OCI-LY7 (cell line): ENCODE data around the gene RPS6KA5. TPM values are rescaled to one million over a fixed set of nuclear protein-coding genes. Genes with fewer than 3 reads are reported as not detected.

Experiments
- BruUV-seq: library from RNA; stranded (reverse); fragments of 400-500 nt; replicated peaks from 2 replicates; lab custom pipeline; 2021; lab: Mats Ljungman, UMichigan
- CTCF ChIA-PET: fragments of 300-600 bp; sonication (Branson Sonifier 250); formaldehyde crosslinking; loops from one replicate; lab custom pipeline; 2022; ENCODE audit warnings: antibody characterized with exemption; ENCODE audit not compliant: unreplicated experiment; lab: Charles Lee
- POLR2A ChIA-PET: fragments of 300-600 bp; sonication (Branson Sonifier 250); formaldehyde crosslinking; loops from one replicate; lab custom pipeline; 2022; ENCODE audit warnings: antibody characterized with exemption; lab: Charles Lee
- DNase-seq: peaks from one replicate; pipeline ENCODE4 v3.0.0-alpha.2; 2015; ENCODE audit warnings: low spot score
- H2AFZ ChIP-seq: fragments of 200-600 bp; sonication (generic), shearing (Covaris generic); 2 replicates; pipeline ENCODE4 v1.6.1; 2014; ENCODE audit warnings: mild to moderate bottlenecking, antibody characterized with exemption, low read length, moderate library complexity
- H3K27ac ChIP-seq: fragments of 200-600 bp; sonication (generic); 2 replicates; pipeline ENCODE4 v1.5.1; 2014; ENCODE audit warnings: mixed run types, low read depth, mild to moderate bottlenecking, moderate library complexity, low read length, inconsistent platforms; ENCODE audit not compliant: poor library complexity, severe bottlenecking
- H3K36me3 ChIP-seq: fragments of 200-600 bp; sonication (generic); 2 replicates; pipeline ENCODE4 v1.6.1; 2014; ENCODE audit warnings: mild to moderate bottlenecking, antibody characterized with exemption, low read length, moderate library complexity, mixed read lengths; ENCODE audit not compliant: insufficient read depth
- H3K4me1 ChIP-seq: fragments of 200-600 bp; sonication (generic); 2 replicates; pipeline ENCODE4 v1.5.1; 2014; ENCODE audit warnings: mild to moderate bottlenecking, low read length; ENCODE audit not compliant: insufficient read depth, poor library complexity, severe bottlenecking
- H3K4me2 ChIP-seq: fragments of 200-600 bp; sonication (generic); 2 replicates; pipeline ENCODE4 v1.6.1; 2014; ENCODE audit warnings: mild to moderate bottlenecking, low read length
- H3K4me3 ChIP-seq: fragments of 200-600 bp; sonication (generic); 2 replicates; pipeline ENCODE4 v1.5.1; 2014; ENCODE audit warnings: mild to moderate bottlenecking, low read depth, low read length; ENCODE audit not compliant: poor library complexity, severe bottlenecking
- H3K79me2 ChIP-seq: fragments of 200-600 bp; sonication (generic); 2 replicates; pipeline ENCODE4 v1.6.1; 2016; ENCODE audit warnings: low read depth, mild to moderate bottlenecking, low read length, moderate library complexity, mixed read lengths; ENCODE audit not compliant: insufficient read depth
- H3K9me2 ChIP-seq: fragments of 200-600 bp; sonication (generic); 2 replicates; pipeline ENCODE4 v1.6.1; 2016; ENCODE audit warnings: mild to moderate bottlenecking, low read length, mixed read lengths; ENCODE audit not compliant: insufficient read depth
- H3K9me3 ChIP-seq: fragments of 200-600 bp; sonication (generic); 2 replicates; pipeline ENCODE4 v1.6.1; 2014; ENCODE audit warnings: mild to moderate bottlenecking, mixed run types, low read length, mixed read lengths
- H4K20me1 ChIP-seq: fragments of 200-600 bp; sonication (generic); 2 replicates; pipeline ENCODE4 v1.6.1; 2014; ENCODE audit warnings: mild to moderate bottlenecking, antibody characterized with exemption, low read length, moderate library complexity, mixed read lengths; ENCODE audit not compliant: insufficient read depth
- EZH2phosphoT487 ChIP-seq: fragments of 200-600 bp; sonication (generic); IDR thresholded peaks from 2 replicates; pipeline ENCODE4 v1.6.1; 2018; ENCODE audit warnings: low read depth, borderline replicate concordance, mild to moderate bottlenecking, mixed run types, antibody characterized with exemption, low read length, moderate library complexity, mixed read lengths
- intact Hi-C: fragments of 100-400 bp; cut with micrococcal nuclease; formaldehyde crosslinking; loops from one replicate; pipeline ENCODE4 v1.10.0; 2022; ENCODE audit not compliant: unreplicated experiment
- total RNA-seq, 2 experiments: library from RNA; depleted of rRNA in 1 of 2; stranded (reverse); fragments of >200 nt in 1 of 2; shearing (Covaris generic) in 1 of 2; gene quantifications; 2 replicates each; pipeline ENCODE4 v1.2.3, GENCODE V29; 2014 to 2022
- TF ChIP-seq, protein P1 (sequence below): fragments of 200-600 bp; sonication (generic); conservative IDR thresholded peaks from 2 replicates; pipeline ENCODE4 v1.5.1; 2014; ENCODE audit warnings: mild to moderate bottlenecking, antibody characterized with exemption, low read length, moderate library complexity, mixed read lengths

RPS6KA5 gene
- total RNA-seq, 2 experiments from 2014 or later, result 9.6 to 12.7 TPM

DNA sequence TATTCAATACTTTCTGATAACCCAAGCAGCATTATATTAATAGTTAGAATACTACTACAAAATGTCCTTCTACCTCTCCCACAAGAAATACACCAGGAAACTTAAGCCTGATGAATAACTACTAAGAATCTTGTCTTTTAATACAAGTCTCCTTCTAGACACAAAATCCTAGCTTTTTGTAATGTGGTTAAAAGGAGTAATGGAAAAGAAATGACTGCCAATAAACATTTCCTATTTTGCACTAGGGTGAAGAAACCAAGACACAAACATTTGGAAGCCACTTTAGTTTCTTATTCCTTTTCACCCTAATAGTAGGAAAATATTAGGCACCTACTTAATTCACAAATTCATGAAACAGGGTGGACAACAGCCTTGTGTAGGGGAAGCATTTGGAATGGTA is 192.9 kb downstream of the RPS6KA5 start:
- TF ChIP-seq, protein P1, sequence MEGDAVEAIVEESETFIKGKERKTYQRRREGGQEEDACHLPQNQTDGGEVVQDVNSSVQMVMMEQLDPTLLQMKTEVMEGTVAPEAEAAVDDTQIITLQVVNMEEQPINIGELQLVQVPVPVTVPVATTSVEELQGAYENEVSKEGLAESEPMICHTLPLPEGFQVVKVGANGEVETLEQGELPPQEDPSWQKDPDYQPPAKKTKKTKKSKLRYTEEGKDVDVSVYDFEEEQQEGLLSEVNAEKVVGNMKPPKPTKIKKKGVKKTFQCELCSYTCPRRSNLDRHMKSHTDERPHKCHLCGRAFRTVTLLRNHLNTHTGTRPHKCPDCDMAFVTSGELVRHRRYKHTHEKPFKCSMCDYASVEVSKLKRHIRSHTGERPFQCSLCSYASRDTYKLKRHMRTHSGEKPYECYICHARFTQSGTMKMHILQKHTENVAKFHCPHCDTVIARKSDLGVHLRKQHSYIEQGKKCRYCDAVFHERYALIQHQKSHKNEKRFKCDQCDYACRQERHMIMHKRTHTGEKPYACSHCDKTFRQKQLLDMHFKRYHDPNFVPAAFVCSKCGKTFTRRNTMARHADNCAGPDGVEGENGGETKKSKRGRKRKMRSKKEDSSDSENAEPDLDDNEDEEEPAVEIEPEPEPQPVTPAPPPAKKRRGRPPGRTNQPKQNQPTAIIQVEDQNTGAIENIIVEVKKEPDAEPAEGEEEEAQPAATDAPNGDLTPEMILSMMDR, result no peak
- Histone ChIP-seq H3K36me3 (no peaks in the 10 kb centered on the region), H3K9me3 (no peaks in the 10 kb centered on the region), H3K4me2 (no peak overlapping the region), H3K4me1 (no peaks in the 10 kb centered on the region), H3K27ac (no peak overlapping the region), H2AFZ (no peak overlapping the region), H3K79me2 (no peaks in the 10 kb centered on the region), H3K4me3 (no peak overlapping the region), H3K9me2 (no peaks in the 10 kb centered on the region), H4K20me1 (no peaks in the 10 kb centered on the region)
- ChIA-PET CTCF (no interaction called here), POLR2A (no interaction called here)
- no TSS peak for BruUV-seq
- no peak for DNase-seq
- intact Hi-C loops, result no loop called here

DNA sequence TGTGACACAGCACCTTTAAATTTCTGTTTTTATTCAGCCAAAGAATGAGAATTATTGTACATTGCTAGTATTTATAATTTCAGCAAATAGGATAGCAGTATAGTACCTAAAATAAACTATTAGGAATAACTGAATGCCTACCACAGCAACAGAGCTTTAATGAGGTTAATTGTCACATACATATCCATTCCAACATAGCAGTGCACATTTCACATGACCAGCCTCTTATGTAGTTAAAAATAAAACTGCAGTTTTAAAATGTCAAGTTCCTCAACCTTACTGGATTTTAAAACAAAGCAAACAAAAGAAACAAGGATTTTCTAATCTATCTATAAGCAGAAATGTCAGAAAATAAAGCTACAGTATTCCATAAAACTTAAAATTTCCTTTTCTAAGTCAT is 193.6 kb downstream of the RPS6KA5 start:
- Histone ChIP-seq H3K4me2 (no peak overlapping the region), H3K36me3 (no peaks in the 10 kb centered on the region), H4K20me1 (no peaks in the 10 kb centered on the region), H3K9me3 (no peaks in the 10 kb centered on the region), H3K4me3 (no peak overlapping the region), H3K27ac (no peak overlapping the region), H2AFZ (no peak overlapping the region), H3K4me1 (no peaks in the 10 kb centered on the region), H3K9me2 (no peaks in the 10 kb centered on the region), H3K79me2 (no peaks in the 10 kb centered on the region)
- DNase-seq, result no peak
- TF ChIP-seq EZH2phosphoT487, result no peak
- TF ChIP-seq, protein P1, result no peak
- CTCF ChIA-PET, result no interaction called here
- BruUV-seq, result no TSS peak
- intact Hi-C loops, result no loop called here
- POLR2A ChIA-PET, result interaction anchor here (0.6 to 1.3 kb wide), 2 partner anchors 27 to 150 kb away, joined by 3 read pairs; no protein-coding TSS in a partner anchor

DNA sequence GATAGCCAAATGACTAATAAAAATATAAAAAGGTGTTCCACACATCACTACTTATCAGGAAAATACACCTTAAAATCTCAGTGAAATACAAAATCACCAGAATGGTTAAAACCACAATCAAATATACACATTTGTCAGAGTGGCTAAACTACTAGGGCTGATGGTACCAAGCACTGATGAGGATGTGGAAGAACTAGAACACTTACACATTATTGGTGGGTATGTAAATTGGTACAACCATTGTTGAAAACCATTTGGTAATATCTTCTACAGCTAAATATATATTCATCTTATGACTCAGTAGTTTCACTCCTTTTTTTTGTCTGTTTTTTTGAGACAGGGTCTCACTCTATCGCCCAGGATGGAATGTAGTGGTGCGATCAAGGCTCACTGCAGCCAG is 195.7 kb downstream of the RPS6KA5 start:
- POLR2A ChIA-PET, result no interaction called here
- H3K79me2 ChIP-seq, result no peaks in the 10 kb centered on the region
- H3K4me1 ChIP-seq, result no peaks in the 10 kb centered on the region
- DNase-seq, result no peak
- no peaks in the 10 kb centered on the region for H4K20me1 ChIP-seq
- no peaks in the 10 kb centered on the region for H3K9me2 ChIP-seq
- intact Hi-C loops, result no loop called here
- no peak overlapping the region for H3K4me3 ChIP-seq
- no peak overlapping the region for H3K4me2 ChIP-seq
- no peak overlapping the region for H3K27ac ChIP-seq
- no TSS peak for BruUV-seq
- no peaks in the 10 kb centered on the region for H3K36me3 ChIP-seq
- TF ChIP-seq, protein P1, result no peak
- TF ChIP-seq EZH2phosphoT487, result no peak
- CTCF ChIA-PET, result no interaction called here
- no peaks in the 10 kb centered on the region for H3K9me3 ChIP-seq
- H2AFZ ChIP-seq, result no peak overlapping the region
